Astrocyte of the hippocampus (primary cell): ENCODE results near the gene RPS6KA2.

Source experiments
- DNase-seq: peaks from one replicate; pipeline ENCODE4 v3.0.0; 2011; ENCODE audit warnings: low read depth, low spot score

The RPS6KA2 gene

GRCh38 chr6:166470863-166471410 lies 156.1 kb downstream of the RPS6KA2 start:
- DNase-seq, result no peak

DNA sequence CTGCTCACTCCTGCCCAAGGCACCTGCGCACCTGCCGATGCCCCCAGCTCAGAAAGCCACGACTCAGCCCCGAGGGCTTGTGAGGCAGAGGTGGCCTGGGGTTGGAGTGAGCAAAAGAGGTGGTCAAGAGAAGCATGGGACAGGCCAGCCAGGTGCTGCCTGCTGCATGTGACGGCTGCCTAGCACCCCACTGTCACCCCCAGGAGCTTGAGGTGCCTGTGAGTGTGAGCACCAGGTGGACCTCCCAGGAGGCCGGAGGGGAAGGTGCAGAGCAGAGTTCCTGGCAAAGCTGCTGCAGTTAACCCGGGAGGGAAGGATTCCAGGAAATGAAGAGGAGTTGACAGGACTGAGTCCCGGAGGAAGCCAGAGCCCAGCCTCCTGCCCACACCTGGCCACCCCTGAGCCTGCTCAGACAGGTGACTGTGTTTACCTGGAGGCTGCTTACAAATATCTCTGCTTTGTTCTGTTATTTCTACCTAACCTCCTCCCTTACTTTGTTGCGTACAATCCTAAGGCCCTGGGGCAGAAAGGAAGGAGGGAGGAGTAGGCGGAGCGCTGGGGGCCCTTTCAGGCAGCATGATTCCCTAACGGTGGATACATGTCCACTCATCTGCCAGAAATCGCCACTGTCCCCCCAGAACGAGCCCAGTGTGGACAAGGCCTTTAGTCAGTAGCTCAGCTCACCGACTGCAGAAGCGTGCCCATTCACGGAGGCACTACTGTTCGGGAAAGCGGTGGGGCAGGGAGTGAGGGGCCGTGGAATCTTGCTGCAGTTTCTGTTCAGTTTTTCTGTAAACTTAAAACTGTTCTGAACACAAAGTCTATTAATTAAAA lies 156.8 kb downstream of the RPS6KA2 start:
- DNase-seq, result no peak

DNA sequence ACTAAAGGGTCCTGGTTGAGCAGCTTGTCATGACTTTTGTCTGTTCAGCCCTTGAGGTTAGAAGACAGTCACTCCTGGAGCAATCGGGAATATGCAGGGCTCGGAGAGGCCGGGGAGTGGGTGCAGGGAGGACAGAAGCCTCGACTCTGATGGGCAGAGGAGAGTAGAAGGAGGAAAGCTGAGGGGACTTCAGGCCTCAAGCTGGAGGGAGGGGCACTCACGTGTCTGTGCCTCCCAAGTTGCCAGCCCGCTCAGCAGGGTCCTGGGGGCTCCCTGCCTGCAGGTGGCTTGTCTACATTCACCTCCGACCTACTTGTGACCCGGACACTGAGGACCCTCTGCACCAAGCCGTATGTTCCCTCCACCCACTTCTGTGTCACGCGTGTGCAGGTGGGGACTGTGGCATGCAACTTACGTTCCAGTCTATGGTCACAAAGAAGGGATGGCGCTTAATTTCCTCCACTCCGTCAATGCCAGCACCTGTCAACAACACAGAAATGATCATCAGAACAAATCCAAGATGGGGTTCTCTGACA lies 157.6 kb downstream of the RPS6KA2 start:
- no peak for DNase-seq

DNA sequence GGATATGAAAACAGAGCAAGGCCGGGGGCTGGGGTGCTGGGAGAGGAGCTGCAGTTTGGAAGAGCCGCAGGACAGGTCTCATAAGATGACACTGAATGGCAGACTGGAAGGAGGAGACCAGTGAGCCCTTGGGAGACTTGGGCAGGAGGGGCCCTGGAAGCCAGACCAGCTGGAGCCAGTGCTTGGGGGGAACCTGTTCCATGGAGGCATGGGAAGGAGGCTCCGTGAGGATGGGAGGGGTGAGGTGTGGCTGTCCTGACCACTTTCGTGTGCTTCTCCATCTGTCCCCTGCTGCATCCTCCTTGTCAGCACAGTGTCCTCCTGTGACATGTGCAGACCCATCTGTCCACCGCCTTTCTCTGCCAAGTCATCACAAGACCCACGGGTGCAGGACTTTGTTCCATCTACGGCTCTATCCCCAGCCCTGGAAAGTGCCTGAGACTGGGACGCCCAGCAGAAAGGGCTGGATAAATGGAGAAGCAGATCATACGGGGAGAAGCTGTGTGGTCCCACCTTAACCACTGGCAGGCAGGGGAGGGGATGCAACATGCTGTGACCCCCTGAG lies 159.5 kb downstream of the RPS6KA2 start:
- DNase-seq, result no peak

GRCh38 chr6:166466178-166467122 lies 160.6 kb downstream of the RPS6KA2 start:
- DNase-seq, result peak; percentile 93

DNA sequence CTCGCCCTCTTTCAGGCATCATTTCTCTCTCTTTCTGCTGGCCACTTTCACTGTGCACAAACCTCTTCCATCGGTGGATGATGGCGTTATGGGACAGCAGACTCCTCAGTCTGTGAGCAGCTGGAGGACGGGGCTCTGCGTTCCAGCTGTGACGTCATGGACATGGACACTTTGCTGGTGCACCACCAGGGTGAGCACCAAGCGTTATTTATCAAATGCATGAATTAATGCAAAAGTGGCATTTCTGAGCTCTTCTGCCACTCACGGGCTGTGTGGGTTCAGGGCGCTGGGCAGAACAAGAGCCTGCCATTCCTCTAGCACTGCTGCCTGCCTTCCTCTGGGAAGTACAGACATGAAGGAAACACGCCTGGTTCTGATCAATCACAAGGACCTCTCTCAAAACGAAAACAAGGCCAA lies 161.4 kb downstream of the RPS6KA2 start:
- no peak for DNase-seq

DNA sequence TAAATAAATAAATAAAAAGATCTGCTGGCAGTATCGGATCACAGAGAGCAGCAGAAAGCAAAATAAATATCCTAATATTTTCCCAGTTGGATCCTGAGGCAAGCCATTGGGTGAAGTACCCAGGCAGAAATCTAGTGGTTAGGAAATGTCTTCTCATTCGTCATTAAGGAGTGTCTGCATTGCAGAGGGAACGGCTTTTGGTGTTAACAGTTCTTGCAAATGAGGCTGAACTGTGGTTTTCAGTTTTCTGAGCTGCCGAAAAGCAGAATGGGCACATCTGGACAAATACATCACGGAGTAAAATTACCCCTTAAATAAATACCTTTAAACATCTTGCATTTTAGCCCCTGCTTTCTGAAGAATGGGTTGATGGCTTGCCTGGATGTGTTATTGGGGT lies 162.1 kb downstream of the RPS6KA2 start:
- DNase-seq, result no peak

DNA sequence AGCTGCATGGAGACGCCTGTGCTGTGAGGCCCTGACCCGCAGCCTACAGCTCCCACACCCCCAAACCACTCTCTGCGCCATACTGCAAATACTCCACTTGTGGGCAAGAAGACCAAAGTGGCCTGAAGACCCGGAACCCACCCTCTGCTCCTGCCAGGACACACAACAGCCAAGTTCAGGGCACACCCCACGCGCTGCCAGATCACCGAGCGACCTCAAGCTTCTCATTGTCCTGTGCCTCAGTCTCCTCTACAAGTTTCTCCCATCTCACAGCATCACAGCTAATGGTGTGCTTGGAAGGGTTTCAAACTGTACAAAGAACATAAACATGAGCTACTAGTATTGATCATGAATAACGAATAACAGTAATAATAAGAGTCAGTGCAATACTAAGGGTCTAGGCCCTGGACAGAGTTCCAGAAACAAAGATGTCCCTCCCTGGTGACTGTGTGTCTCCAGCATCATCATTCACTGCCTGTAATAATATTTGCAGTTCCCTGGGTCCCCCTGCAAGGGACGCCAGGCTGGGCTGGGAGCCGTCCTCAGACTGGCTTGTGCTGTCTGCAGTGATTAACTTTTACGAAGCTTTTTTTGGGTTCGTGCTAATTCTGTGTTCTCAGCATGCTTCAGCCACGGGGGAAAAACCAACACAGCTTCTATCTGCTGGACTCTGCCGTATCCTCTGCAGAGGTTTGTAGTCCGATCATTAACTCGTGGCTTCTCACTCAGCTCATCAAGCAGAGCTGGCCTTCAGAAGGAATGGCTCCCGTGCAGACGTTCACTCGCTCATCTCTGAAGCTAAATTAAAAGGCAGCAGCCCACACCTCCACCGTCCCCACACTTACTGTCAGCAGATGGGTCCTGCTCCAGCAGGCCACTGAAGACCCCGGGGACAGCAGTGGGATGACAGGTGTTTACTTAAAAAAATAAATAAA lies 162.7 kb downstream of the RPS6KA2 start:
- DNase-seq, result no peak

DNA sequence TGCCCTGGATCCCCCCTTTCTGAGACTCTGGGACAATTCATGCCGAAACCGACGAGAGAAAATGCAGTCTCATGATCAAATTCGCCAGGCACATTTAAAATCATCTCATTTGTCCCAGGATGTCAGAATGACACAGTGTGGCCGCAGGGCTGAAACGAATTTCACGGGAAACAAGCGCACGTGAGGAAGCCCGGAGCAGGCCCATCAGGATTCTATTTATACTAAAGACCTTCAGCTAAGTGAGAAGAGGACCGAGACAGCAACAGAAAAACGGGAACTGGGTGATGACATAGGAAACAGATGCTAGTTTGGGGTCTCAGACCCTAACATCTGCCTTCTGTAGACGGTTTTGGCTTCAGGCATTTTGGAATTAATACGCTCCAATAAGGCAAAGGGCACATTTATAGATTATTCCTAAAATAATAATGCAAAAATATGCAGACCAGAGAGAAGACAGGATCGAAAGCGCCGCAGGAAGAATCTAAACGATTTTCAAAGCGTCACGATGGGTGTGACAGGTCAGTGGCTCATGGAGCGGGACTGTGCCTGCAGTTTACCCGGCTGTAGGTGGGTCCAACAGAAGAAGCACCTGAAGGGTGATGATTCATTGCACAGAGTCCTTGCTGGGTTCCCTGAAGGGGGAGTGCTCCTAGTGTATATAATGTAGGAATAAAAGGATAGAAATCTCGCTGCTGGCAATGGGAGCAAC lies 163.5 kb downstream of the RPS6KA2 start:
- DNase-seq, result no peak

GRCh38 chr6:166462461-166463135 lies 164.5 kb downstream of the RPS6KA2 start:
- DNase-seq, result no peak

GRCh38 chr6:166461821-166462460 lies 165.1 kb downstream of the RPS6KA2 start:
- no peak for DNase-seq

- DNase-seq, result no peak
These were observed 166.3 kb downstream of the RPS6KA2 start for GRCh38 chr6:166460473-166461437.

DNA sequence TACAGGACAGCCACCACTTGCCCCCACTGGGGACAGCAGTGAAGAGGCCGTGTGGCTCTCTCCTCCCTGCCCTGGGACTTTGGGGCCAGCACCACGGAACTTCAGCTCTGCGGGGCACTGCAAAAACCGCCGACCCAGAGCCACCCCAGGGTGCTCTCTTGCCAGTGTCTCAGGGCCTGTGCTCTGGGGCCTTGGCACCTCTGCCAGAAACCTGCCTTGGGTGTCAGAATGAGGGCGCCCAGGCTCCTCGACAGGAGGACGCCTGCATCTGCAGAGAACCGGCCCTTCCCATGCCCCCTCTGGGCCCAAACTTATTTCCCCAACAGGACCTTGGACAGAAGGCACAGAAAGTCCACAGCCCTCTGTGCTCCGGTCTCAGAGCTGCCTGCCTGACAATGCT lies 167.1 kb downstream of the RPS6KA2 start:
- no peak for DNase-seq

DNA sequence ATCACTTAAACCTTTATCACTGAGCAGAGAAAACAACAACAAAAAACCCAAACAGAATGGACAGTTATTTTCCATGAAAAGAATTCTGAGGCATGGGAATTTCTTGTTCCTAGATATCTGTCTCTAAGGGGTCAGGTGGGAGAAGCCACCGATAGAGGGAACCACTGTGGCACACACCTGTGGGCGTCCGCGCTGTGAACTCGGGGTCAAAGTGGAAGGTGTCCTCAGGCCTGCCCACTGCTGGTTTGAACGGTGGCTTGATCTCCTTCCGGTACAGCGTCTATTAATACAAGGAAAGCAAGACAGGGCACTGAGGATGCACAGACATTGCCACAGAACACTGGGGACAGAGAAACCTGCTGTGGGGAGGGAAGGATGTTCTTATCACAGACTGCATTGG lies 167.8 kb downstream of the RPS6KA2 start:
- no peak for DNase-seq

- DNase-seq, result peak; percentile 67
These were observed 170.5 kb downstream of the RPS6KA2 start for GRCh38 chr6:166456395-166457156.

DNA sequence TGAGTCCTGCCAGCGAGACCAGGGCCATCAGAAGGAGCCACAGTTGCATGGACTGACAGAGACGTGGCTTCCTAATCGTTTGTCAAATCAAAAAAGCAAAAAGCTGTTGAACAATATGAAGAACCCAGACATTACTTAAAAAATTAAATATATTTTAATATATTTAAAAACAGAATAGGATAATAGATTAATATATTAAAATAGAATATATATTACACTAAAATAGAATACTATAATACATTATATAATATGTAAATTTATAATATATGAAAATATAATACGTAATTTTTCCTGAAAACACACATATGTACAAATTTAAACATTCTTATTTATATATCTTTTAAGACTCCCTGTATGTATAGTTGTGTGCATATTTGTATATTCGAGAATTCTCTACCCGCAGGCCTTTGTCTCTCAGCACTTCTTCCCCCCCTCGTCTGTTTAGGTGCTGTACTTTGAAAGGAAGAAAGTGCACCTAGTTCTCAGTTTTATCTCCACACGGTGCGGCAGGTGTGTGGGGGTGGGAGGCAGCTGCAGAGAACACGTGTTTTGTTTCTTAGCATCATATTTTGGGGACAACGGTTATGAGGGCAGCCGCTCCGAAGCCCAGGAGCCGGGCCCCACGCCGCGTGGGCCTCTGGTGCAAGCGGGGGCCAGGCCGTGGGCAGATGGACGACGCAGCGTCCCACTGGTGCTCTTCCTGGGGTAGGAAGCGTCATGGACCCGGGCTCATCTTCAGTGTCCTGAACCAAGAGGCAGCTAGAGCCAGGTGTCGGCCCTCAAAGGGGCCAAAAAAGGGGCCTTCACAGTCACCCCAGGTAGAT lies 172.1 kb downstream of the RPS6KA2 start:
- no peak for DNase-seq
